Activated naive CD8-positive, alpha-beta T cell treated with anti-CD3 and anti-CD28 coated beads, Interleukin-2, amount 10 ng/mL, durations not matched to agents 7 days and 5 days (primary cell): ENCODE data around the gene SMCR8. TPM values are rescaled to one million over a fixed set of nuclear protein-coding genes. Genes with fewer than 3 reads are reported as not detected.
"Not testable (repeated sequence)": the region's sequence is repeated elsewhere in the genome, so short reads cannot be mapped to it uniquely, and the experiment has no call there.

ENCODE experiments used
- ATAC-seq: fragments of 150-1000 bp; cut with Tn5 transposase; one replicate; pipeline ENCODE4 v1.10.0; 2021; ENCODE audit warnings: low read depth, moderate library complexity
- POLR2A ChIA-PET: fragments of 350-600 bp; sonication (Branson Sonifier 250); formaldehyde crosslinking; loops from one replicate; lab custom pipeline; 2021; ENCODE audit warnings: antibody characterized with exemption; lab: Charles Lee
- DNase-seq: peaks from one replicate; pipeline ENCODE4 v3.0.0; 2021
- H3K27ac Mint-ChIP-seq: one replicate; pipeline ENCODE4 v1.8.0; 2022; ENCODE audit warnings: mild to moderate bottlenecking, mixed read lengths
- H3K27me3 Mint-ChIP-seq: one replicate; pipeline ENCODE4 v1.8.0; 2022; ENCODE audit warnings: mild to moderate bottlenecking, moderate library complexity, mixed read lengths
- H3K36me3 Mint-ChIP-seq: one replicate; pipeline ENCODE4 v1.8.0; 2021; ENCODE audit warnings: mild to moderate bottlenecking, mixed read lengths
- H3K4me1 Mint-ChIP-seq: one replicate; pipeline ENCODE4 v1.8.0; 2021; ENCODE audit warnings: mixed read lengths
- H3K4me3 Mint-ChIP-seq: one replicate; pipeline ENCODE4 v1.8.0; 2022; ENCODE audit warnings: mild to moderate bottlenecking, moderate library complexity, mixed read lengths
- H3K9me3 Mint-ChIP-seq: one replicate; pipeline ENCODE4 v1.8.0; 2021; ENCODE audit warnings: mixed read lengths
- total RNA-seq, 2 experiments: library from RNA; stranded (reverse); gene quantifications; one replicate each; pipeline ENCODE4 v1.2.3, GENCODE V29; 2021

Gene SMCR8
- total RNA-seq, 2 experiments from 2014 or later = 34.5 to 35.2 TPM

GRCh38 chr17:18339933-18340332, 24.8 kb downstream of the SMCR8 start:
- H3K27me3 Mint-ChIP-seq = no peaks in the 10 kb centered on the region
- no peaks in the 10 kb centered on the region for H3K4me1 Mint-ChIP-seq
- POLR2A ChIA-PET = no interaction called here
- DNase-seq = no peak
- H3K36me3 Mint-ChIP-seq = peaks cover 31% of the 10 kb centered on the region
- H3K9me3 Mint-ChIP-seq = no peaks in the 10 kb centered on the region
- ATAC-seq = no peak
- no peak overlapping the region for H3K27ac Mint-ChIP-seq
- H3K4me3 Mint-ChIP-seq = no peak overlapping the region

GRCh38 chr17:18344021-18344420, 28.9 kb downstream of the SMCR8 start:
- no peak for ATAC-seq
- Mint-ChIP-seq H3K9me3 (no peaks in the 10 kb centered on the region), H3K27me3 (no peaks in the 10 kb centered on the region), H3K27ac (no peak overlapping the region), H3K36me3 (peaks cover 23% of the 10 kb centered on the region), H3K4me3 (no peak overlapping the region), H3K4me1 (no peaks in the 10 kb centered on the region)
- POLR2A ChIA-PET = no interaction called here
- DNase-seq = no peak

- POLR2A ChIA-PET = no interaction called here
- H3K36me3 Mint-ChIP-seq = peaks cover 13% of the 10 kb centered on the region
- DNase-seq = no peak
- H3K27ac Mint-ChIP-seq = no peak overlapping the region
- no peaks in the 10 kb centered on the region for H3K9me3 Mint-ChIP-seq
- no peak overlapping the region for H3K4me3 Mint-ChIP-seq
- ATAC-seq = no peak
- H3K27me3 Mint-ChIP-seq = no peaks in the 10 kb centered on the region
- no peaks in the 10 kb centered on the region for H3K4me1 Mint-ChIP-seq
These were observed 38.4 kb downstream of the SMCR8 start for GRCh38 chr17:18353541-18353940.

- no peak overlapping the region for H3K27ac Mint-ChIP-seq
- no peaks in the 10 kb centered on the region for H3K9me3 Mint-ChIP-seq
- H3K27me3 Mint-ChIP-seq = no peaks in the 10 kb centered on the region
- no peak overlapping the region for H3K4me3 Mint-ChIP-seq
- H3K36me3 Mint-ChIP-seq = peaks cover 22% of the 10 kb centered on the region
- H3K4me1 Mint-ChIP-seq = peaks cover 4% of the 10 kb centered on the region
- ATAC-seq = no peak
- no peak for DNase-seq
- POLR2A ChIA-PET = no interaction called here
These were observed 41.5 kb downstream of the SMCR8 start for GRCh38 chr17:18356624-18357023.

GRCh38 chr17:18360518-18360917, 45.4 kb downstream of the SMCR8 start:
- H3K27ac Mint-ChIP-seq = no peak overlapping the region
- peaks cover 16% of the 10 kb centered on the region for H3K36me3 Mint-ChIP-seq
- H3K27me3 Mint-ChIP-seq = no peaks in the 10 kb centered on the region
- peaks cover 14% of the 10 kb centered on the region for H3K4me1 Mint-ChIP-seq
- no peak for ATAC-seq
- no peak for DNase-seq
- POLR2A ChIA-PET = no interaction called here
- H3K9me3 Mint-ChIP-seq = no peaks in the 10 kb centered on the region
- H3K4me3 Mint-ChIP-seq = no peak overlapping the region

GRCh38 chr17:18361837-18362697, 47.0 kb downstream of the SMCR8 start:
- POLR2A ChIA-PET = interaction anchor here (0.7 to 1.9 kb wide), 4 partner anchors 14 to 47 kb away, joined by 3 to 9 read pairs (median 4); partner anchors contain the start of genes SMCR8 and TOP3A
- H3K27ac Mint-ChIP-seq = peak overlapping the region; percentile 70
- peaks cover 13% of the 10 kb centered on the region for H3K36me3 Mint-ChIP-seq
- DNase-seq (no peak), ATAC-seq (no peak)
- H3K4me3 Mint-ChIP-seq = peak overlapping the region; percentile 93
- no peaks in the 10 kb centered on the region for H3K9me3 Mint-ChIP-seq
- H3K27me3 Mint-ChIP-seq = no peaks in the 10 kb centered on the region
- peaks cover 14% of the 10 kb centered on the region for H3K4me1 Mint-ChIP-seq

- Mint-ChIP-seq H3K4me1 (peaks cover 14% of the 10 kb centered on the region), H3K4me3 (peak overlapping the region; percentile 93), H3K27me3 (no peaks in the 10 kb centered on the region), H3K9me3 (no peaks in the 10 kb centered on the region), H3K27ac (peak overlapping the region; percentile 79), H3K36me3 (peaks cover 13% of the 10 kb centered on the region)
- DNase-seq (peak; percentile 40), ATAC-seq (peak; percentile 1)
- POLR2A ChIA-PET = interaction anchor here (0.9 to 1.9 kb wide), 2 partner anchors 34 to 48 kb away, joined by 3 to 9 read pairs; partner anchors contain the start of genes SMCR8 and TOP3A
These were observed 47.6 kb downstream of the SMCR8 start for GRCh38 chr17:18362698-18363100.

GRCh38 chr17:18363101-18364049, 48.3 kb downstream of the SMCR8 start, which contains the start of gene SHMT1:
SHMT1 (minus strand) TSS chr17:18363550; CDS start chr17:18355981, 7,569 bp downstream.
- H3K4me3 Mint-ChIP-seq = peak within 1 kb of the TSS; percentile 93
- H3K36me3 Mint-ChIP-seq = peaks cover 13% of the 10 kb centered on the region
- no peaks in the 10 kb centered on the region for H3K9me3 Mint-ChIP-seq
- no peaks in the 10 kb centered on the region for H3K27me3 Mint-ChIP-seq
- H3K27ac Mint-ChIP-seq = peak within 1 kb of the TSS; percentile 91
- peaks cover 14% of the 10 kb centered on the region for H3K4me1 Mint-ChIP-seq
- ATAC-seq (peak; percentile 100), DNase-seq (peak; percentile 96)
- POLR2A ChIA-PET = interaction anchor here (0.9 to 1.9 kb wide), 2 partner anchors 35 to 49 kb away, joined by 3 to 9 read pairs; partner anchors contain the start of genes SMCR8 and TOP3A

GRCh38 chr17:18364166-18364565, 49.1 kb downstream of the SMCR8 start:
- Mint-ChIP-seq H3K27me3 (no peaks in the 10 kb centered on the region), H3K4me1 (peaks cover 12% of the 10 kb centered on the region), H3K36me3 (peaks cover 12% of the 10 kb centered on the region), H3K9me3 (no peaks in the 10 kb centered on the region), H3K27ac (no peak overlapping the region), H3K4me3 (no peak overlapping the region)
- POLR2A ChIA-PET = no interaction called here
- DNase-seq (no peak), ATAC-seq (no peak)

GRCh38 chr17:18368946-18369345, 53.9 kb downstream of the SMCR8 start:
- no peak for DNase-seq
- Mint-ChIP-seq H3K27ac (no peak overlapping the region), H3K4me3 (no peak overlapping the region), H3K9me3 (no peaks in the 10 kb centered on the region), H3K4me1 (no peaks in the 10 kb centered on the region), H3K36me3 (no peaks in the 10 kb centered on the region), H3K27me3 (peaks cover 4% of the 10 kb centered on the region)
- POLR2A ChIA-PET = no interaction called here
- no peak for ATAC-seq

GRCh38 chr17:18370761-18371160, 55.7 kb downstream of the SMCR8 start:
- H3K27ac Mint-ChIP-seq = no peak overlapping the region
- peaks cover 5% of the 10 kb centered on the region for H3K27me3 Mint-ChIP-seq
- POLR2A ChIA-PET = no interaction called here
- DNase-seq = no peak
- no peaks in the 10 kb centered on the region for H3K4me1 Mint-ChIP-seq
- H3K4me3 Mint-ChIP-seq = no peak overlapping the region
- ATAC-seq = no peak
- H3K36me3 Mint-ChIP-seq = no peaks in the 10 kb centered on the region
- peaks cover 5% of the 10 kb centered on the region for H3K9me3 Mint-ChIP-seq

- POLR2A ChIA-PET = no interaction called here
- no peaks in the 10 kb centered on the region for H3K4me1 Mint-ChIP-seq
- H3K36me3 Mint-ChIP-seq = no peaks in the 10 kb centered on the region
- peaks cover 7% of the 10 kb centered on the region for H3K27me3 Mint-ChIP-seq
- peaks cover 5% of the 10 kb centered on the region for H3K9me3 Mint-ChIP-seq
- ATAC-seq (no peak), DNase-seq (no peak)
- H3K27ac Mint-ChIP-seq = no peak overlapping the region
- no peak overlapping the region for H3K4me3 Mint-ChIP-seq
These were observed 56.4 kb downstream of the SMCR8 start for GRCh38 chr17:18371455-18371854.

- H3K27ac Mint-ChIP-seq, POLR2A ChIA-PET, H3K27me3 Mint-ChIP-seq, H3K9me3 Mint-ChIP-seq, DNase-seq, ATAC-seq, H3K4me1 Mint-ChIP-seq, H3K36me3 Mint-ChIP-seq, H3K4me3 Mint-ChIP-seq: not testable (repeated sequence)
These were observed 58.1 kb downstream of the SMCR8 start for GRCh38 chr17:18373181-18373580.
